HG03108 (cell line): Measurements from ENCODE around the gene ASCC1.

Source experiments
- ATAC-seq: cut with Tn5 transposase; IDR thresholded peaks from one replicate; pipeline ENCODE4 v1.9.1; 2021; ENCODE audit warnings: moderate library complexity; ENCODE audit not compliant: unreplicated experiment

Gene ASCC1

DNA sequence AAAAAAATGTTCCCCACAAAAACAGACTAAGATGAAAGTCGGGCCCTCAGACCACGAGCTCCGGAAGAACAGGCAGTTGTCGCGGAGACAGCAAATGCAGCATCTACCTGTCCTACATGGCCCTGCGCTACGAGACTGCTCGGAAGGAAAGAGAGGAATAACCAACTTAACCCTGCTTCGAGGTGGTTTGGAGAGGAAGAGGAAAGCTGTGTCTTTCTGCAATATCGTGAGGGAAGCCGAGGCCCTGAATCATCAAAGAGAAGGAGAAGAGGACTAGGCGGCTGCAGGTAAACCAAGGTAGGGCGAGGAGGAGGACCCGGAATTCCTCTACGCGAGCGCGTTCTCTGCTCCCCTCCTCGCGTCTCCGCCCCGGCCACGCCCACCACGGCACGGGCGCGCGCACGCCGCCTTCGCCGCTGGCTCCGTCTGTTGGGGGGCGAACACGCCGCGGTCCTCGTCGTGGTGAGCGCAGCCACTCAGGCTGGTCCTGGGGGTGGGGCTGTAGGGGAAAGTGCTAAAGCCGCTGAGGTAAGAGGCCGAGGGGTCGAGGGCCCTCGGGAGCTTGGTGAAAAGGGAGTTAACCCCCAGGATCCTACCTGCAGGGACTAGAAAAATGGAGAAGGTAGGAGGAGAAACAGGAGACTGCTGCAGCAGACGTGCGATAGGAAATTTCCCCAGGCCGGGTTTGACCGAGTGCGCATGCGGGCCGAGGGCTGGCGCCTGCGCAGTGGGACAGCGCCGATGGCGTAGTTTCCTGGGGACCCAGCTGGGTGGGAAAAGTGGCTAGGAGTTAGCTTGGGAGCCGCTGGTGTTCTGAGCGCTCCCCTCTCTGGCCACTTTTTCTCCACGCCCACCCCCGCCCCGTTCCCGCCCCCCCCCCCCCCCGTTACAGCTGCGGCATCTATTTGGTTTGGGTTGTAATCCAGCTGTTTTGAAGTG lies at the start of gene ASCC1, which contains the start of gene ANAPC16:
ASCC1 (minus strand) TSS at position 666 of the 939 bp plus-strand sequence. CDS start 2,978 bp downstream, outside the sequence.
ANAPC16 (plus strand) TSS at position 402 of the 939 bp plus-strand sequence. CDS start 7,903 bp downstream, outside the sequence.
- peak; percentile 78 for ATAC-seq

GRCh38 chr10:72265508-72265907 lies 49.4 kb upstream of the ASCC1 start:
- ATAC-seq, result no peak

DNA sequence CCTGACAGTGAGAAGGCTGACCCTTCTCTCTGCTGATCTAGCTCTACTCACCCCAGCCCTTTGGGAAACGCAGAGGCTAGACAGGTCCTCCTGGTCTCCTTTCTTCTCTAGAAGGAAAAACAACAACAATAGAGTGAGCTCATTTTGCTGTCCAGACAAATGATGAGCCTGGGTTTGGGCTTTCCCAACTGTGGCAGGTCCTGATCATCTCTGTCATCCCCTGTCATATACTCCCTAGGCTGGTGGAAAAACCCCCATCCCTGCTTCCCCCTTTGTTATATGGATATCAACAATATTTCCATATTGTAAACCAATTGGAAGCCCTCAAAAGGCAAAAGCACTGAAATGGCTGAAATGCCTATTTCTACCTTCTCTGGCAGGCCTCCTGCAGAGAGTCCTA lies 48.5 kb upstream of the ASCC1 start:
- ATAC-seq, result no peak

DNA sequence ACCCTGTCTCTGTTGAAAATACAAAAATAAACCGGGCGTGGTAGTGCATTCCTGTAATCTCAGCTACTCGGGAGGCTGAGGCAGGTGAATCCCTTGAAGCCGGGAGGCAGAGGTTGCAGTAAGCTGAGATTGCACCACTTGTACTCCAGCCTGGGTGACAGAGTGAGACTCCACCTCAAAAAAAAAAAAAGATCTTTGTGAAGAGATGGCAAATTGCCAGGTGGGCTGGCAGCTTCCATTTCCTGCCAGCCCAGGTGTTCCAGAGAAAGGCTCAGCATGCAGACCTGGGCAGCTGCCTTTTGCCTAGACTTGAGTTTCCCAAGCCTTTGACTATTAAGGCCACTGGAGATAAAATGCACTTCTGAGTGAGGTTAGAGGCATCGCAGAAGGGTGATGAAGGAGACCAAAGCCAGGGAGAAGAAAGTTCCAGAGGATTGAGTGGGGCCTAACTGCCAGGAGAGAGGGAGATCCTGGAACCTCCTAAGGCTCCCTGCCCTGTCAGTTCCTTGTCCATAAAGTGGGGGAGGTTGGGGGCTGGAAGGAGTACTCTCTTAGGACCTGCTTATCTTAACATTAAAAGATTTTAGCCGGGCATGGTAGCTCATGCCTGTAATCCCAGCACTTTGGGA lies 47.7 kb upstream of the ASCC1 start:
- ATAC-seq, result no peak

- peak; percentile 6 for ATAC-seq
These were observed 45.8 kb upstream of the ASCC1 start for GRCh38 chr10:72261784-72262404.

DNA sequence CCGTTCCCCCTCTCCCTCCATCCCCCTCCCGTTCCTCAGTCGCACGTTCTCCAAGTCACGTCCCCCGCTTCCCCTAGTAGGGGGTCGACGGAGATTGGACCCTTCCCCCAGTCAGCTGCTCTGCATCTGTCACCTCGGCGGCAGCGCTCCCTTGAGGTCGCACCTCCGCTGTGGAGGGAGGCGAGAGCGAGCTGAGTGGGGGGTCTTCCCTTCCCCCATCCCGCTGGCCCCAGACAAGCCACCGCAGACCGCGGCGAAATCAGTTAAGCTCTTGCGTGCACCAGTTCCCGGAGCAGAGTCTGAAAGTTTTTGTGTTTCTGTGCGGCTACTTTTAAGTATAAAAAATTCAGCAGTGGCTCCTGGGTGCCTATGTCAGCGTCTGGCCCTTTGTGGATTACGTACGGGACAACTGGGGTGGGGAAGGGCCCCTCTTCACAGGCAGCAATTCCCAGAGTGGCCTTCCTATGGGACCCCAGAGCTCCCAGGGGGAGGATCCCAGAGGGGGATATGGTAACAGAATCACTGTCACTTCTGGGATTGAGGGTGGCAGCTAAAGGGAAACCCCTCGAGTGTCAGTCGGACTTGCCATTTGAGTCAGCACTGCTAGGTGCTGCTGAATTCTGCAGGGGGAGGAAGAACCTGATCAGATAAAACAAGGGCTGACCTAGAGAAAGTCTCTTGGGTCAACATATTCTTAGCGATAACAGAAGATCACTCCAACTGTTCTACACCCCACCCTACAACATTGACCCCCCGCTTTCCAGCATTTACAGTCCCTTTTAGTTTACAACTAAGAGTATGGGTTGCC lies 45.1 kb upstream of the ASCC1 start:
- ATAC-seq, result peak; percentile 34

DNA sequence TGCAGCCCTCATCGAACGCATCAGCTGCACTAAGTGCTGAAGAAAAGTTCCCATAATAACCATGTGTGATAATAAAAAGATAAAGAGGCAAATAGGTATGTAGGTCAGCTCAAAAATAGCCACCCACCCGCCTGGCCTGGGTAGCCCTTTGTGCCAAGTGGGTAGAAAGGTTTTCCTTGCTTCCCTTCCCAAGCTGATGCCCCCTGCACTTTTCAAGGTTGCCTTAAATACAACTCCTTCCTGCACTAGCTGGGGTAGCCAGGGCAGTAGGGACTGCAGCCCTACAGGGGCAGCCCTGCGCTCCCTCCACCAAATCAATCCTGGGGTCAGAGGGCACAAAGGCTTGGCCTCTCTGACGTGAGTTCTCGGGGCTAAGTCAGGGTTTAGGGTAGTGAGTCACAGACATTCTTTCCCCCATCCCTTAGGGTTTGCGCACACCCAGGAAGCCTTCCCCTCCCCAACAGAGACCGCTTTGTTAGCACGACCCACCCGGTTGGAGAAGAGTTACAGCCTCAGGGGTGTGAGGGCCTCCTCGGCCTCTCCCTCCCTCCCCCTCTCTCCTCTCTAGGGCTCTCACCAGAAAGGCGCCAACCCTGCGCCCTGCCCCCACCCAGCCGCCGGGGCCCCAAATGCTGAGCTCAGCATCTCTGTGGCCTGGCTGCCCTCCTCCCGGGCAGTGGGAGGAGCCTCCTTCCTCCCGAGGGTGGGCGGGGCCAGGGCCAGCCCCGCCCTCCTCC lies 44.3 kb upstream of the ASCC1 start:
- ATAC-seq, result peak; percentile 54

DNA sequence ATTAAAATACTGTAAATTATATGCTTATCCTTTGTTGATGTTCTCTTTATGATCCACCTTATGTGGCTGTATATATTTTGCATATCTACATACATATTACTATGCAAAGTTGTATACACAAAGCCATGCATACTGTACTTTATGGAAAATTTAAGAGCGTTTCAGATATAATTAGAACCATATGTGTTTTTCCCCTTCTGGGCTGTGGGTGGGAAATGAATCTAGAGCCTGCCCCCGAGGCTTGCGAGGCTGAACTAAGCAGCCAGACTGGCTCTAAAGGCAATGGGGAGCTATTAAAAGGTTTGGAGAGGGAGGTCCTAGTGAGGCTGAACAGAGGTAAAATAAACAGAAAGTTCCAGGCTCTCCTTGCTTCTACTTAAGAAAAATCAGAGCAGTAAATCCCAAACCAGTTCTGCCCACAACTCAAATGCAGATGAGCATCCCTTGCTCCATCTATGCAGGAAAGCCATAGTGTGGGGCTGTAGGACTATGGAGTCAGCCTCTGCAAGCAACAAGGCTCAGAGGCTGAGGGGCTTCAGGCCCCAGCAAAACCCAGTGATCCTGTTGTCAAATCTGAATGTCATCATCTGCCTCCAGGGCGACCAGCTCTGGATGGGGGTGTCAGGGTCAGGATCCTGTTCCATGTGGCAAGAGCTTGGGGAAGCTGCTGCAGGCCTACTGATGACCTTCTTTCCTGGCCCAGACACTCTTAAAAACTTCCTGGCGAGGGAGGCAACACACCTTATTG lies 43.6 kb upstream of the ASCC1 start:
- no peak for ATAC-seq

DNA sequence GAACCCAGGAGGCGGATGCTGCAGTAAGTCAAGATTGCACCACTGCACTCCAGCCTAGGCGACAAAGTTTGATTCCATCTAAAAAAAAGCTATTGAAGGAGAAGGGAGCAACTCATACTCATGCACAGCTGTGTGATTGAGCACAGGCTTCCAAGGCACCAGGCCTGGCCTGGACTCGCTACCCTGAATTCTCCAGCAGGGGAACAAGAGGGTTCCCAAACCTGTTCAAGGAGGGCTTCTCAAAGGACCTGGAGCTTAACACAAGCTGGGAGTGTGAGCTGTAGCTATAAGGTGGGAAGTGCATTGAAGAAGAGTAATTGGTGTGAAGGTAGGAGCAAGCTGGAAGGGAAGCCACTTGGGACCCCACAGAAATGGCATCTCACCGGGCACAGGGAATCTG lies 42.5 kb upstream of the ASCC1 start:
- no peak for ATAC-seq

DNA sequence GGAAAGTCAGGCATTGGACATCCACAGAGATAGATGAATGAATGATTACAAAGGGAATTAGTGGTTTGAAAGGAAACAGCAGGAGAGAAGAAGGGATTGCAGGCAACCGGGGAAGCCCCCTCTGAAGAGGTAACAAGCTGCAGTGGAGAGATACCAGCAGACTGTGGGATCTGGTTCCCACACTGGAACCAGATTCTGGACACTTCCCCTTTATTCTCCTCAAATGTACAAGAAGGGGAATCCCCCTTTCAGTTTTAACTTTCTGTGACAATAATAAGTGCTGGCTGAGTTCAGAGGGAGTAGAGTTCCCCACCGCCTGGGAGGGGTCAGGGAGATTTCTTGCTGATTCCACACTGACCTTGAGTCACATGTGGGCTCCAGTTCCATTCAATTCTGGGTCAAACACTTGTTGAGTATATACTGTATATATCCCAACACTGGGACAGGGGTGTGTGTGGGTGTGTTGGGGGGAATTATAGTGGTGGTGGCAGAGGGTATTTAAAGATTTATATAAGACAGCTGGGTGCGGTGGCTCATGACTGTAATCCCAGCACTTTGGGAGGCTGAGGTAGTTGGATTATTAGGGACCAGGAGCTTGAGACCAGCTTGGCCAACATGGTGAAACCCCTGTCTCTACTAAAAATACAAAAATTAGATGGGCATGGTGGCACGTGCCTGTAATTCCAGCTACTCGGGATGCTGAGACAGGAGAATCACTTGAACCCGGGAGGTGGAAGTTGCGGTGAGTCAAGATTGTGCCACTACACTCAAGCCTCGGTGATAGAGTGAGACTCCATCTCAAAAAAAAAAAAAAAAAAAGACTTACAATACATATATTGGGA lies 41.2 kb upstream of the ASCC1 start:
- ATAC-seq, result no peak

DNA sequence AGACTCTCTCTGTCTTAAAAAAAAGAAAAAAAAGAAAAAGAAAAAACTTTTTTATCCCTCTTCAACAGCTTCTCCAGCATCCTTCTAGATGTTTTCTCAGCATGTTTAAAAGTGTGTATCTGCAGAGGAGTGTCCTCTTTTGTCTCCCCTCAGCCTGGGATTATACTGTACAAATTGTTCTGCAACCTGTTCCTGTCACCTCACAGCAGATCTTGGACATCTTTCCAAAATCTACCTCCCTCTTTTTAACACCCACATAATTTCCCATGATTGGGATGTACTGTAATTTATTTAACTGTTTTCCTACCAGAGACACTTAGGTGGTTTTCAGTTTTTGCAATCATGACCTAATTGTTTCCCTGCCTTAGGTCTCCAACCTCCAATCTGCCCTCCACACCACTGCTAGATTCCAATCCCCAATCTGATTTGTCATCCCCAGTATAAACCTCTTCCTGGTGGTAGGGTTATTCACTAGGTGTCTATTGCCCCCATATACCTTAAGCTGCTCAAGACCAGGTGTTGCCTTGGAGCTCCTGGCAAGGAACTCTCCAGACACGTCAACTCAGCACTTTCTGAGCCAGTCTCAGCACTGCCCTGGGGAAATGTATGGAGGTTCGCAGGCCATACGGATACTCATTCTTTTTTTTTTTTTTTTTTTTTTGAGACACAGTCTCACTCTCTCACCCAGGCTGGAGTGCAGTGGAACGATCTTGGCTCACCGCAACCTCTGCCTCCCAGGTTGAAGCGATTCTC lies 40.1 kb upstream of the ASCC1 start:
- ATAC-seq, result no peak

GRCh38 chr10:72254813-72255568 lies 38.9 kb upstream of the ASCC1 start:
- no peak for ATAC-seq

DNA sequence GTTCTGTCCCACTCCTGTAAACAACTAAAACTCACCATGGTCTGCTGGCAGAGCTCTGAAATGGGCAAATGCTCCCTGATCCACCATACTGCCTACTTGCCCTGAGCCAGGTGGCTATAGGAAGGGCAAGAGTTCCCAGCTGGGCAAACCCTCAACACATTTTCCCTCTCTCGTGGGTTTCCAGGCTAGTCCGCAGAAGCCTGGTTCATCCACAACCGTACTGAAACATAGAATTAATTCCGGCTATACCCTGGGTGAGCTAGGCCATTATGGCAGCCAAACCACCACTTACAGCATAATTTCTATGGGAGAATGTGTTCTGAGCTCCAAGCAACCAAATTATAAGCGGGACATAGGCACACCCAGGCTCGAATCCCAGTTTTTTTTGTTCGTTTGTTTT lies 37.5 kb upstream of the ASCC1 start:
- no peak for ATAC-seq

DNA sequence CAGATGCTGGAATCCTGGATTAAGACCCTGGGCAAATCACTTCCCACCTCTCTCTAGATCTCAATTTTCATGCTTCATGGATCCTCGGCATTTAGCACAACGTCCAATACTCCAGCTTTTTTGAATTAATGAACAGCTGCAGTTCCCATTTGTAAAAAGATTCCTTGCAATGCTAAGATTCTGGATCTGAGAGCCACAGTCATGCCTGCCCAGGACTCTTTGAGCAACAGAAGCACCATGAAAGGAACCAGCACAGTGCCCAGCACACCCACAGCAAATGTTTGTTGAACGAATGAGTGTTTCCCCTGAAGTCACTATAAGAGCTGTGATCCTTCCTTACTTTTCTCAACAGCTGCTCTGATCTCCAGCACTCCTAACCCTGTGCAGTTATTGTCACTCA lies 36.9 kb upstream of the ASCC1 start:
- ATAC-seq, result no peak

DNA sequence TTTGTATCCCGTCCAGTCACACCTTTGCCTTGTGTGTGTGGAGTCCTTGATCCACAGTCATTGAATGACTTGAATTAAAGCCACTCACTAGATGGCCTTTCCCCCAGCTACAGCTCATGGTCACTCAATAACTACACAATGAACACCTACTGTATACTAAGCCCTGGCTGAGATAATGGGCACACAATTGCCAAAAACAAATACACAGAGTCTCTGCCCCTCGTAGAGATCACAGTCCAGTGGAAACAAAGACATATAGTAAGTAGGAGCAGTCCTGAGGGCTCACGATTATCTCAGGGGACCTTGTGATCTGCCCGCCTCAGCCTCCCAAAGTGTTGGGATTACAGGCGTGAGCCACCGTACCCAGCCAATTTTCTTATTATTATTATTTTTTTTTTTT lies 35.6 kb upstream of the ASCC1 start:
- no peak for ATAC-seq

DNA sequence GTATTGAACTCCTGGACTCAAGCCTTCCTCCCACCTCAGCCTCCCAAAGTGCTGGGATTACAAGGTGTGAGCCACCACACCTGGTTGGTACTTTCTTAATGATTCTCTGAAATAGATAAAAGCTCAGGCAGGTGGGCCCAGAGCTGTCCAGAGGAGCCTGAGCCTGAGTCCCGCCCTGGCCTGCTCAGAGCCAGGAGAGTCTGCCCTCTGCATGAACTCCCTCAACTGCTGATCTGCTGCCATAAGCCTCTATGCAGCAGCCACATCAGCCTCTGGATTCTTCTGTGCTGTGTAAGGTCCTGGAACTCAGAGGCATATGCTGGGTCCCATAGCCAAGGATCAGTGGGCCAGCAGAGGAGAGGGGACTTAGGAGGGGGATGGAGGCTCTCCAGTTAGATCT lies 34.6 kb upstream of the ASCC1 start:
- ATAC-seq, result no peak
